SHP77 (cell line): ENCODE results near the gene ADCY6.
A peak's percentile ranks its signal among the peaks of the same experiment; 100 is the strongest.

Experiments
- DNase-seq, 2 experiments: peaks; one replicate each; lab custom pipeline; 2025; lab: John Stamatoyannopoulos, UW

Gene ADCY6

DNA sequence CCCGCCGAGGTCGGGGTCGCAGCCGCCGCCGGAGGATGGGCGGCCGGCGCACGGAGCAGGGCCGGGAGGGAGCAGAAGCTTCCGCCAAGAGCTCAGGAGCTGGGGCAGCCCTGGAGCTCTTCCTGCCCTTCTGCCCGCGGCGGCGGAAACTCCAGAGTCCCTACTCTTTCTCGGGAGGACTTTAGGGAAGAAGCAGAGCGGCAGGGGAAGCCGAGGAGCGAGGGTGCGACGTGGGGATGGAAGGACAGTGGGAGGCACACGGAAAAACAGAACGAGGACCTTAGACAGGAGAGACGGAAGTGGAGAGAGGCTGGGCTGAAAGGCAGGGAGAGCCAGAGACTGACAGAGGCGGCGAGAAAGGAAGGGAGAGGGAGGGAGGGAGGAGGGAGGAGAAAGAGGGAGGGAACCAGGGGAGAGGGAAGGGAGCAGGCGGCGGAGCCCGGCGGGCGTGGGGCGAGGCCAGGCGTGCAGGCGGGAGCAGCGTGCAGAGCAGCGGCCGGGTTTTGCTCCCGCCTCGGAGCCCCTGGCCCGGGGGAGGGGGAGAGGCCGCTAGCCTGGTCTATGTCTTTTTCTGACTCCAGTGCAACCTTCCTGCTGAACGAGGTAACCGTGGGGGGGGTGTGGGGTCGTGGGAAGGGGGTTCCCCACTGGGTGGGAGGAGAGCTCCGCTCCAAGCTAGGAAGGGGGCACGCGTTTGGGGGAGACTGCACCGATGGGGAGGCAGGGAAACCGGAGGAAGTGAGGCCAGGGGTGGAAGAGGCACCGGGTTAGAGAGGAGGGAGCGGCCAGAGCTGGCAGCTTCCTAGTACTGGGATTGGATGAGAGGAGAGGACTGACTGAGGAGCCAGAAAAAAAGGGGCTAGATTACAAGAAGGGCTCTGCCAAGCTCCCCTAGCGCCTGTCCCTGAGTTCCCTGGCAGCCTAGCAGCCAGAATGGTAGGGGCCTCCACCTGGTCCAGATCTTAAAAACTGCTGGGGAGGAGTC, 26.5 kb upstream of the ADCY6 start:
- peak; percentile 63 to 69 for DNase-seq

DNA sequence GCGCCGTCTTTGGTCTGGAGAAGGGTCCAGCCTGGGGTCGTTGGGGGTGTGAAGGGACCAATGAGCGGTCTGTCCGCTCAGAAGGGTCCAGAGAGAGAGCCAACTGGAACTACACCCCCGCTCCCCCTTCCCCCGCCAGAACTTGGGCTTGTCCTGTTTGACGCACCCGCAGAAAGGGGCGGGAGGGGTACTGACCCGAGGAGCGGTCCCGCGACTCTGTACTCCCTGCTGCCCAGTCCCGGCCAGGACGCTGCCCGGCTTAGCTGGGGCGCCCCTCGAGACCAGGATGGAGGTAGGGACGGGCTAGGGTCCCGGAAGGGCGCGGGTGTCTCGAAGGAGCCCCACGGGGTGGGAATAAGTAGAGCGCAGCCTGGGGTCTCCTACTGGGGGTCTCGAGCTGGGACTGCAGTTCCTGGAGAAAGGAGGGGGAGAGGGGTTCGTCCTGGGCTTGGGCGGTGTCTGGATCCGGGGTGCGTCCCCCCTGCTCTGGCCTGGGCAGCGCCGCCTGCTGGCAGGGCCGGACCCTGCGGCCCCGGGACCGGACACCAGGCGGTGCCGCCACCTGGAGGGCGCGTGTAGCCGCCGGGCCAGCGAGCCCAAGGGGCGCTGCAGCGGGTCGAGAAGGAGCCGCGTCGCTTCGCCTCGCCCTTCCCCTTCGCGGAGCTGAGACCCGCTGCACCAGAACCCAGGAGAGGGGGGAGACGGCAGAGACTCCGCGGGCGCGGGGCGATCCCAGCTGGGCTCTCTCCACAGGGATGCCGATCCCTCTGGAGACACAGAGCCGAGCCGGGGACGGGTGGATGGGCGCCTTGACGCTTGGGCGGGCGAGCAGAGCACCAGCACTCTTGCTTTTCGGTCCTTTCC, 25.6 kb upstream of the ADCY6 start:
- DNase-seq, result peak; percentile 54 to 56

DNA sequence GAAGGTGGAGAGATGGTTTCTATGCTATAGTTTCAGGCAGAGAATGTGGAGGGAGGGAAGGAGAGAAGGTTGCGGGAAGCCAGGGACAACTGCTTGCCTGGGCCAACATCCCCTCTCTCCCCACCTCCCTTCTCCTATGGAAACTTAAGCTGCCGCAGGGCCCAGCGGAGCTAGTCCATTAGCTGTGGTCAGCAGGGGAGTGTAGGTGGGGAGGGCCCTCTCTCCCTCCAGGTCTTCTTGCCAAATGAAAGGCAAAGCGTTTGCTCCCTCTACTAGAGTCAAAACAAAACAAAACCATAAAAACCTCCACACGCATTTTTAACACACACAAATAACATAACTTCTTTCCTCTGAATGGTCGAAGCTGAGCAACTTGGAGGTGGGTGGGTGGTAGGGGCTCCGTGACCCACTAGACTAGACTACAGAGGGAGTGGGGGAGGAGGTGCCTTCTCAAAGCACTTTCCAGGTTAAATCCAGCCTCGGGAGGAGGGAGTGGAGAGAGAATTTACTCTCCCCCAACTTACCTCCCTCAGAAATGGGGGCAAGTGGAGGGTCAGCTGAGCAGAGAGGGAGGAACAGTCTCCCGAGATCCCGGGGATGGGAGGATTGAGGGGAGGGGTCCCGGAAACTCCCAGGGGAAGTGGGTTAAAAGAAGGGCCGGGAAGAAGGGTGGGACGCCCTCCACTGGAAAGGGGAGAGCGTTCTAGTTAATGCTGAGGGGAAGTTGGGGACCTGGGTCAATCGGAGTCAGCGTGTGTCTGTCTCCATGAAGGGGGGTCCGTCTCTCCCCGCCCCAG, 24.8 kb upstream of the ADCY6 start:
- no peak for DNase-seq

DNA sequence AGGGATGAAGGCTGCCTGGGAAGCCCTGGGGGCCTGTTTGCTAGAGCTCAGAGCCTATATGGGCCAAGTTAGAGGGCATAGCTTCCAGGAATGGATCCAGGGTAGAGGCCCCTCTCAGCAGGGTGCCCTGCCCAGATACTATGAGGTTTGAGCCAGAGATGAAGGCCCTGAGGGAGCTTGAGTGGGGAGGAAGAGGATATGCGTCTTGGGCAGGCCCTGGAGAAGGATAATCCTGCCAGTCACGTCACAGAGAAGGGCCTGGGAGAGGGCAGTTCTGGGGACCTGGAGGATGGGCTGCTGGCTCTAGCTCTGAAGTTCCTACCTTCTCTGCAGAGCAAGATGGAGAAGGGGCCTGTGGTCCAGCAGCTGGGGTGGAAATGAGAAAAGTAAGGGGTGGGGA, 23.5 kb upstream of the ADCY6 start:
- DNase-seq, result no peak

DNA sequence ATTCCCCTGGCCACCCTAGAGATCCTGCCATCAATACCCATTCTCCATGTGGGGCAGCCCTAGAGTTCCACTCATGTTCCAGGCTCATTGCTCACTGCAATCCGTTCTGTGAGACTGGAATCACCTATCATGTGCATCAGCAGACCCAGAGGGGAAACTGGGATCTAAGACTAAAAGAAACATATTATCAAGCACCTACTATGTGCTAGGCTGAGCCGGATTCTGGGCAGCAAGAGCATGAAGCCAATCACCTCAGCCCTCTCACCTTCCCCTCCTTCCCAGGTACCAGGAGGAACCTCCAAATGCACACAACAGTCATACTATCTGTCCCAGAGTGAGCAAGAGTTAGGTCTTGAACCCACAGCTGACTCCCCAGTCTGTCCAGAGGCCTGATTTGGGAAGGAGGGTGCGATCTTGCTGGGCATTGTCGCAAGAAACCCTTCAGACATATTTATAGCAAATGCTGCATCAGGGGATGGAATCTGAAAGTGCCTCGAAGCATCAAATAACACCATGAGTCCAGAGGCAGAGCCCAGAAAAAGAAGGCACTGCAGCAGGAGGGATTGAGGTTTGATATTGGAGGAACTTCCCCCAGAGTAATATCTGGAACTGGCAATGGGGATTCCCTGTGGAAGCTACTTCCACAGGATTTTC, 22.7 kb upstream of the ADCY6 start:
- no peak for DNase-seq

DNA sequence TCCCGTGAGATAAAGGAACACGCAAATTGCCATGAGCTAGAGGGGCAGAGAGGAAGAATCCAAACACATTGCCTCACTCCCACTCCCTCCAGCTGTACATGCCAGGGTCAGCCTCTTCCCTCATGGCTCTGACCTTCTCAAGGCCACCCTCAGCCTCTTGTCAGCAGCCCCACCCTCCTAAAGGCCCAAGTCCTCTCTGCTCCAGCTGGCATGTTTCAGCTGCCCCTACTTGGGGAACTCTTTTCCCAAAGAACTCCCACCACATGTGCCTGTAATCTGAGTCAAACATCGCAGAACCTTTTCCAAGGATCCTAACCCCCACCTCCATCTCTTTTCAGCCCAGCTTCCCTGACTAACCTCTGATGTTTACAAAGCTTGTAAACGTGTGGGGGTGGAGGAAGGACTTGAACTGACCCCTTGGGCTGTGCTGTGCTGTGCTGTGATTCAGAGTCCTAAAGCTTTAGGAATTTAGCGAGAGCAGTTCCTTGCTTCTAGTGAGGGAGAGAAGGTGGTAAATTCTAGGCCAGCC, 22.1 kb upstream of the ADCY6 start:
- DNase-seq, result no peak

DNA sequence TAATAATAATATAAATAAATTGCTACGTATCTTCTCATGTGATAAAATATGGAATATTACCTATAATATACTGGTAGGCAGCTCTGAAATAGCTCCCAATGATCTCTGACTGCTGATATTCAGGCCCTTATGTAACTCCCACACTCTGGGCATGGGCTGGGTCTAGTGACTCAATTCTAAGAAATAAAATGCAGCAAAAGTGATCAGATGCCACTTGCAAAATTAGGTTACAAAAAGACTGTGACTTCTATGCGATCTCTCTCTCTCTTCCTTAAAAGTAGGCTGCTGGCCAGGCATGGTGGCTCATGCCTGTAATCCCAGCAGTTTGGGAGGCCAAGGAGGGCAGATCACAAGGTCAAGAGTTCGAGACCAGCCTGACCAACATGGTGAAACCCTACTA, 19.1 kb upstream of the ADCY6 start:
- DNase-seq, result no peak

DNA sequence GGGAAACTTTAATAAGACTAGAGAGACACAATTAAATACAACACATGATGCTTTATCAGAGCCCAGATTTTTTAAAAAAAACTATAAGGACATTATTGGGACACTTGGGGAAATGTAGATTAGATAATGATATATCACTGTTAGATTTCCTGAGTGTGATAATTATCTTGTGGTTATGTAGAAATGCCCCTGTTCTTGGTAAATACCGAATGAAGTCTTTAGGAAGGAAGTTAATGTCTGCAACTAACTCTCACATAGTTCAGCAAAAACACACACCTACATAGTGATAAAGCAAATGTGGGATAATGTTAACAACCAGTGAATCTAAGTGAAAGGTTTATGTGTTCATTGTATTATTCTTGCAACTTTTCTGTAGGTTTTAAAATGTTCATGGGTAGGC, 14.8 kb upstream of the ADCY6 start:
- no peak for DNase-seq

DNA sequence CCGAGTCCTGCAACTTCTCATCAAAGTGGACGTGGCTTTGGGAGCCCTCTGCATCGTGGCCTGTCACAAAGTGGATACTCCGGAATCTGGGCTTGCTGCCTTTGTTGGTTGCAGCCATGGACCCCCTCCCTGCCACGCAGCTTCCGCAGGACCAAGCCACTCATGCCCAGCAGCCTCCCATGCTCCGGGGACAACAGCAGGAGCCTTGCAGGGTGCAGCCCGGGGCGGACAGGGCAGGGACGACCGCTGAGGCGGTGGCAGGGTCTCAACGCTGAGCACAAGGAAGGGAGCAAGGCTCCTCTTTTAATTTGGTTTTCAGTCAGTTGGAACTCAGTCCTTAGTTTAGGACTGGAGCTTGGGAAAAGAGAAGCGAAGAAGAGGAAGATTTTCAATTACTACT, 12.1 kb upstream of the ADCY6 start:
- DNase-seq, result no peak

DNA sequence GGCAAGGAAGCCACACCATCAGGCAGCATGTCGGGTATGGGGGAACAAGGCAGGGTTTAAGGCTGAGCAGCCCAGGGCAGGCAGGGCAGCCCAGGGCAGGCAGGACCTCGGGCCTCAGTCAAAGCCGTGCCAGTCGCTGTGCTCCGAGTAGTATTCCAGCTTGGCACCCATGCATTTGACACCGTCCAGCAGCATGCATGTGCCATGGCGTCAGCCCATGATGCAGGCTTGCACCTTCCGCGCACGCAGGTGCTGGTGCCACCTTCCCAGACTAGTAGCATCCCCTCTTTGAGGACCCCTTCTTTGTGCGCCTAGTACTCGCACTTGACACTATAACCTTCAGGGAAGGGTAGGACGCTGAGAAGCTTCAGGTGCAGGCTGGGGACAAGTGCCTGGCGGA, 11.6 kb upstream of the ADCY6 start:
- DNase-seq, result no peak

DNA sequence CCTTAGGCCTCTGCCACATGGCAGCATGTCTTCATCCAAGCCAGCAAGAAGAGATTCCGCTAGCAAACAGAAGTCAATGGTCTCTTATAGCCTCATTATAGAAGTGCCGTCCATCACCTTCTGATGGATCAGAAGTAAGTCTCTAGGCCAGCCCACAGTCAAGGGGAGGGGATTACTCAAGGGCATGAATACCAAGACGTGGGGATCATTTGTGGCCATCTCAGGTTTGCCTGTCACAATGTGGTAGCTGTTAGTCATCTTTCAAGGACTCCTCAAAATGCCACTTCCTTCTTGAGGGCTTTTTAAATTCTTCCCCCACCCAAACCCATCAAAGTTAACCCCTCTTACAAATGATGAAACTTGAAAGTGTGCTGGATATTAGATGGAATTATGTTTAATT, 8.1 kb upstream of the ADCY6 start:
- no peak for DNase-seq

DNA sequence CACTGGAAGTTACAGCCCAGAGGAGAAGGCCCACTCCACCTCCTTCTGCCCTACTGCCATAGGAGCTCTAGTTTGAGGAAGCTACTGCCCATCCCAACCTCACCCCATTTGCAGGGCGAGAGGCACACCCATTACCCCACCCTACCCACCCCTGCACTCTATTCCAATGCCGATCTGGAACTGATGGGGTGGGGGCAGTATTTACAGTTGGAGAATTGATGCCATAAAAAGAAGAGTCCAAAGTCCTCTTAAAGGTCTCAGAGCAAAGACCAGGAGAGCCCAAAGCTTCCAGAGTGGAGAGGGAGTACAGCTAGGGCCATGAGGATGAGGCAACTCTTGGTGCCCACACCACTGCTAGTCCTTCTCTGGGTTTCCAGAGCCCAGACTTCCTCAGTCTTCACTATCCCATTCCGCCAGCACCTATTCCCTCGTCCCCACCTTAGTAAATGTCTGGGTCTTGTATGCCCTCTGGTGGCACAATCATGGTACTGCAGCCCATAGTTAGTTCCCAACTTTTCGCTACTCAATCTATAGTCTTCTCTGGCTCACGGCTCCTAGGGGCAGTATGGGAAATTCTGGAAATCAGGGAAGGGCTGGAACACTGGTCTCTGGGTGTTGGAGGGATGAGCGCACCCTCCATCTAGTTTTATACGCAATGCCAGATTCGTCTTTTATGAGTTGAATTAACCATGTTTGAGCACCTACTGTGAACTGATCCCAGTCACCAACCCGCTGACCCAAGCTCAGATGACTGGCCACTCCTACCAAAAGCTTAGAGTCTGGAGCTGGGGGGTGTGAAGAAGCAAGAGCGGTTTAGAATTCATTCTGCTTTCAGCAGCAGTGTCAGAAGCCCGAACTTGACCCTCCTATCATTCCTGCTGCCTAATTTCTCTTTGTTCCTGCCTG, 6.9 kb upstream of the ADCY6 start:
- peak; percentile 53 to 61 for DNase-seq

DNA sequence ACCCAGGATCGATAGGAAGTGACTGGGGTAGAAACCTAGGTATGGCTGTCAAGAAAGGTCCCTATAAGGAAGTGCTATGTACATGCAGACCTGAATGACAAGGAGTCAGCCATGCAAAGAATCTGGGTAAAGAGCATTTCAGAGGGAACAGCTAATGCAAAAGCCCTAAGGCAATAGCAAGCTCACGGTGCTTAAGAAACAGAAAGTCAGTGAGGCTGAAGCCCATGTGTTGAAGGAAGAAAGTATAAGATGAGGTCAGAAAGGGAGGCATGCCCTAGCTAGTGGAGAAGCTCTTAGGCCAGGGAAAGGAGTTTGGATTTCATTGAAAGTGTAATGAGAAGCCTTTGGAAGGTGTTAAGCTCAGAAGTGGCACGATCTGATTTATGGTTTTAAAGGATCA, 6.0 kb upstream of the ADCY6 start:
- no peak for DNase-seq

DNA sequence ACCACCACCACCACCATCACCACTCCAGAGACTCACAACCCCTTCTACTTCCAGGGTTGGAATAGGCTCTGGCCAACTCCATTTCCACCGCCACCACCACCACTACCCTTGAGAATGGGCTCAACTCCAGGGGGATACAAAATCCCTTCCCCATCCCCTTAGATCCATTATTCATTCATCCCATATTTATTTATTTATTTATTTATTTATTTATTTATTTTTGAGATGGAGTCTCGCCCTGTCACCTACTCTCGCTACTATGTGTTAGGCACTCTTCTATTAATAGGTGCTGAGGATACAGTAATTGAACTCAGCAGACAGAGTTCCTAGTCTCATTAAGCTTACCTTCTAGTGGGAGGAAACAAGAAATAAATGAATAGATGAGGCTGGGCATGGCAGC, 4.8 kb upstream of the ADCY6 start:
- no peak for DNase-seq

DNA sequence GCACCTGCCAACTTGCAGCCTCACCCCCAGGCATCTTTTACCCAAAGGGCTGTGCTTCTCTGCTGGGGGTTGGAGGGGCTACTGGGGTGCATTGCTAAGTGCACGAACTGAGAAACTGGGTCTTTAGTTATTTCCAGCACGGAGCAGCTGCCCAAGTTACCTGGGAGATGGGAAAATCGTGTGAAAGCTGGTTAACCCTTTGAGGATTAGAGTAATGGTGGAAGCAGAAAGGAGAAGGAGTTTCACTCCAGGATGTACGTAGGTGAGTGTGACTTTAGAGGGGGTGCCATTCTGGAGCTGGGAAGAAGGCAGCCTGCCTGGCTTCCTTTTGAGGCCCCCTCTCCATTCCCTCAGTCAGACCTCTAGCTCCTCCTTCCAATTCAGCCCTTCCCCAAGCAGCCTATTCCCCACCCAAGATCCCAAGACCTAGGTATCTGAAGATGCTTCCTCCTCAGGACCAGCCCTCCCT, 1.0 kb upstream of the ADCY6 start:
- DNase-seq, result no peak

DNA sequence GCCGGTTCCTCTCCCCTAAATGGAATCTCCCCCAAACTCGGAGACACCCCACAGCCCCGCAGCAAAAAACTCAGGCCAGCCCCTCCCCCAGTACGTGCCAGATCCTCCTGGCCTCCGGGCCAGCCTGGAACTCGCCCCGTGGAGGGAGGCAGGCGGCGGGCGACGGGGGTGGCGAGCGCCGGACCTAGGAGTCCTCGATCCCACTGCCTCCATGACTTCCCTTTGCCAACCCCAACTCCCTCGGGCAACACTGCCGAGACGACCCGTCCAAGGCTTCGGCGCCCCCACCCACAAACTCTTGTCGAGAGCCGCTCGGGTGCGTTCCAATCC, 400 bp downstream of the ADCY6 start:
- DNase-seq, result no peak

DNA sequence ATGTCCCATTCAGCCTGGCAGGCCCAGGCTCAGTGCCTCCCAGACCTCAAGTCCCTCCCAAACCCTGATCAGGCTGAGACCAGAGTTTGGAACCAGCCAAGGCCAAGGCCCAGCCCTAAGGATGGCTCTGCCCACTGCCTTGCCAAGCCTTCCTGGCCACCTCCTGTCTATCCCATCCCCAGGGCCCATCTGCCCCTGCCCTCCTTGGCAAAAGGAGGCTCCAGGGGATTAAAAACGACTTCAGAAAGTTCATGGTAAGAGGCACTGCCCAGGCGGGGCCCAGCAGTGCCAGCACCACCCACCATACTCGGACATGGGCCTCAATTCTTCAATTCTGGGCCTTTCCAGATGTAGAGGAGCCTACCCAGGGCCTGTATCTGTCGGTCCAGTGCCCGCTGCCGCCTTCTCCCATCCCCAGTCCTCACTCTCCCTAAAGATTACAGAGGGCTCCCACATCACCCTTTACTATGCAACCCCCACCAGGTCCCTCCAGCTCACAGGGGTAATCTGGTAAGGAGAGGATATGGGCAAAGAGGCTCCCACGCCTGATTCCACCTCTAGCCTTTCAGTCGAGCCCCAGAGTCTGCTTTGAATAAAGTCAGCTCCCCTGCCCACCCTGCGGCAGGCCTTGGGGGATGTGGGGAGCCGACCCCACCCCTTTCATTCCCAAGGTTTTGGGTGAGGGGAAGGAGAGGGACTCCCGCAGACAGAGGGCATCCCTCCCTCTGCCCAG, 932 bp downstream of the ADCY6 start:
- DNase-seq, result no peak

DNA sequence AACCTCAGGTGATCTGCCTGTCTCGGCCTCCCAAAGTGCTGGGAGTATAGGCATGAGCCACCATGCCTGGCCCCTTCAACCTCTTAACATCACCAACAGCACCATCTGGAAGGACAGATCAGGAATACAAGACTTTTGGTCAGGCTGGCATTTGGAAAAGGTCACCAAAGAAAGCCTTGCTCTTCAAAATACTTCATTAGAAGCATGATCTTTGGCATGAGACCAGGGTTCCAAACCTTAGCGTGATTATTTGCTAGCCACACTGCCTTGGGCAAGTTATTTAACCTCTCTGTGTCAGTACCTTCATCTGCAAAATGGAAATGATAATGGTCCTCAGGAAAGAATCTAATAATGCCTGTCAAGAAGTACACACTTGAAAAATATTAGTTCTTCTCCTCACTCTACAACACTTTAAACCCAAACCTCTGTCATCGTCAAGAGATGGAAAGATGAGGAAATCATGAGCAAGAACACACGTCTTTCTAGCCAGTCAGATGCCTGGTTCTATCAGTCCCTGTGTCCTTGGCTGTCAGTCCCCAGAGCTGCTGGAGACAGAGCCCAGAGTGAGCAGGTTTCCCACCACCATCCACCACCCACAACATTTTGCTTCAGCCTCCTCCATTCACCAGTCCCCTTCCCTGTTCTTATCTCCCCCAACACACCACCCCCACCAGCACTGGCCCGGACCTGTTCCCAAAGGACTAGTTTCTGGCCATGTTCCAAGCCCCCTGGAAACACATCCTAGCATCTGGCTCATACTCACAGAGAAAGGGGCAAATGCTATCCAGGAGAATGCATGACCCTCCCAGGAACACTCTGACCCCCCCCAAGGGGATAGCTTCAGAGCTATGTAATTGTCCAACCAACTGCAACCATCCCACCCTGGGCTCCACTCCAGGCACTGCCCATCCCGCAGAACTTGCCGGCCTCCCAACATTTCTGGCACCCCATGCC, 2.0 kb downstream of the ADCY6 start:
- DNase-seq, result no peak
